ENCODE measurements around the gene NFYC. TPM values are rescaled to one million over a fixed set of nuclear protein-coding genes. Genes with fewer than 3 reads are reported as not detected.

NFYC gene
- total RNA-seq, 2 donors from 2014 or later = 43.6 to 59.0 TPM

DNA sequence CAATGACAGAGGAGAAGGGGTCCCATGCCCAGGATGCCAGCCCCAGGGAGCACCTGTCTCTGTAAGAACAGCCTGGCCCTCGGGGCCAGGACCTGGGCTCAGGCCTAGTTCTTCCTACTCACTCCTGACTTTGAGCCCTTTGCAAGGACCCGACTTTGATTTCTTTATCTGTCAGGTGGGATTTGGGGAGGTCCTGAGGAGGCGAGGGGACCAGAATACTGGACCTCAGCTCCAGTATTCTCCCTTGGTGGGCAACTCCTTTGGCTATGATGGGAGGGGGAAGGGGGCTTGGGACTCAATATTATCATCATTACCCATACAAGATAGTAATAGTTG, 110.2 kb downstream of the NFYC start:
- Histone ChIP-seq H3K4me3 (ENCODE audit: low read length) (peak overlapping the region; percentile 67), H3K4me1 (ENCODE audit: control insufficient read depth, insufficient read depth, low read length) (no peaks in the 10 kb centered on the region), H3K27me3 (ENCODE audit: control insufficient read depth, insufficient read depth, low read length, poor library complexity, severe bottlenecking) (no peaks in the 10 kb centered on the region), H3K9me3 (ENCODE audit: control insufficient read depth, low read length) (no peaks in the 10 kb centered on the region), H3K27ac (ENCODE audit: low read depth, low read length) (no peak overlapping the region), H3K9ac (ENCODE audit: extremely low read depth, low read length, poor library complexity, severe bottlenecking) (no peak overlapping the region), H3K36me3 (ENCODE audit: control insufficient read depth, insufficient read depth, low read length) (no peaks in the 10 kb centered on the region)
- 94 to 100% methylated on average over 1 to 3 of the region's 3 CpGs for WGBS, 2 experiments (ENCODE audit: insufficient coverage in 1 of 2, insufficient read length in 1 of 2)
- Mint-ChIP-seq H3K36me3 (ENCODE audit: low read depth) (no peaks in the 10 kb centered on the region), H3K4me1 (peaks cover 4% of the 10 kb centered on the region), H3K27me3 (ENCODE audit: insufficient read depth) (peaks cover 23% of the 10 kb centered on the region), H3K9me3 (no peaks in the 10 kb centered on the region), H3K27ac (no peak overlapping the region), H3K4me3 (peak overlapping the region; percentile 40)
- no peak for DNase-seq
- TF ChIP-seq CTCF (conservative IDR thresholded peaks at IDR 0.05) = no peak

- peaks cover 4% of the 10 kb centered on the region for H3K4me1 Mint-ChIP-seq
- H3K4me3 ChIP-seq (ENCODE audit: low read length) = peak overlapping the region; percentile 67
These were observed 110.7 kb downstream of the NFYC start for GRCh38 chr1:40802078-40802741.

DNA sequence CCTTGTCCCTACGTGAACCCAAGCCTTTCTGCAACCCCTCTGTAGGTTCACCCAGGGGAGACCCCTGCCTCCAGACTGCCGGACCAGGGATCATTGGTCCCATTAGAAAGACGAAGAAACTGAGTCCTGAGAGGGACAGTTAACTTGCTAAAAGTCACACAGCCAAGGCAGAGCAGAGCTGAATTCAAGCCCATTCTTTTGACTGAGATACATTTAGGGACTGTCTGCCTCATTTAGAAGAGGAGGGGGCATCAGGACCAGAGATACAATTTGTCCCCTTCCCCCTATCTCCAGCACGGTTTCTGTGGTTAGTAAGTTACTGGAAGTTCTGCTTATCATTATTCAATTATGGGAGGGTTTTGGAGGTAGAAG, 111.2 kb downstream of the NFYC start:
- no peak for DNase-seq
- peaks cover 23% of the 10 kb centered on the region for H3K27me3 Mint-ChIP-seq (ENCODE audit: insufficient read depth)
- no peak overlapping the region for H3K27ac Mint-ChIP-seq
- H3K4me3 ChIP-seq (ENCODE audit: low read length) = no peak overlapping the region
- H3K9me3 ChIP-seq (ENCODE audit: control insufficient read depth, low read length) = no peaks in the 10 kb centered on the region
- no peak overlapping the region for H3K9ac ChIP-seq (ENCODE audit: extremely low read depth, low read length, poor library complexity, severe bottlenecking)
- H3K36me3 Mint-ChIP-seq (ENCODE audit: low read depth) = no peaks in the 10 kb centered on the region
- peak overlapping the region; percentile 40 for H3K4me3 Mint-ChIP-seq
- no peaks in the 10 kb centered on the region for H3K4me1 ChIP-seq (ENCODE audit: control insufficient read depth, insufficient read depth, low read length)
- H3K4me1 Mint-ChIP-seq = peaks cover 4% of the 10 kb centered on the region
- no peak overlapping the region for H3K27ac ChIP-seq (ENCODE audit: low read depth, low read length)
- TF ChIP-seq CTCF (conservative IDR thresholded peaks at IDR 0.05) = no peak
- H3K9me3 Mint-ChIP-seq = no peaks in the 10 kb centered on the region
- no peaks in the 10 kb centered on the region for H3K36me3 ChIP-seq (ENCODE audit: control insufficient read depth, insufficient read depth, low read length)
- WGBS, 2 experiments (ENCODE audit: insufficient coverage in 1 of 2, insufficient read length in 1 of 2) = 51 to 53% methylated on average over 2 to 4 of the region's 4 CpGs
- H3K27me3 ChIP-seq (ENCODE audit: control insufficient read depth, insufficient read depth, low read length, poor library complexity, severe bottlenecking) = no peaks in the 10 kb centered on the region

More at GRCh38 chr1:40802078-40802741, 110.7 kb downstream of the NFYC start:
- Histone ChIP-seq H3K36me3 (ENCODE audit: control insufficient read depth, insufficient read depth, low read length) (no peaks in the 10 kb centered on the region), H3K9ac (ENCODE audit: extremely low read depth, low read length, poor library complexity, severe bottlenecking) (no peak overlapping the region), H3K27ac (ENCODE audit: low read depth, low read length) (no peak overlapping the region), H3K9me3 (ENCODE audit: control insufficient read depth, low read length) (no peaks in the 10 kb centered on the region), H3K27me3 (ENCODE audit: control insufficient read depth, insufficient read depth, low read length, poor library complexity, severe bottlenecking) (no peaks in the 10 kb centered on the region), H3K4me1 (ENCODE audit: control insufficient read depth, insufficient read depth, low read length) (no peaks in the 10 kb centered on the region)
- Mint-ChIP-seq H3K4me3 (peak overlapping the region; percentile 40), H3K27ac (no peak overlapping the region), H3K9me3 (no peaks in the 10 kb centered on the region), H3K36me3 (ENCODE audit: low read depth) (no peaks in the 10 kb centered on the region), H3K27me3 (ENCODE audit: insufficient read depth) (peaks cover 23% of the 10 kb centered on the region)
- WGBS, 2 experiments (ENCODE audit: insufficient coverage in 1 of 2, insufficient read length in 1 of 2) = 12% methylated on average over 5 to 56 of the region's 56 CpGs
- DNase-seq = peak; percentile 97
- TF ChIP-seq CTCF (conservative IDR thresholded peaks at IDR 0.05) = no peak
